IMR-90 (cell line): ENCODE measurements around the gene RHO.

Experiments used
- MAFK ChIP-seq: IDR thresholded peaks from 2 replicates; pipeline ENCODE4 v1.6.1; 2012; ENCODE audit warnings: low read depth, low read length, improper control_type of control experiment
- MXI1 ChIP-seq: IDR thresholded peaks from 2 replicates; pipeline ENCODE4 v1.6.1; 2012; ENCODE audit warnings: low read depth, mild to moderate bottlenecking, low read length, moderate library complexity, borderline replicate concordance
- POLR2A ChIP-seq: IDR thresholded peaks from 2 replicates; pipeline ENCODE4 v1.6.1; 2012; ENCODE audit warnings: mild to moderate bottlenecking, low read depth, low read length
- TF ChIP-seq, protein P1 (sequence below): conservative IDR thresholded peaks from 2 replicates; pipeline ENCODE4 v1.5.1; 2012; ENCODE audit warnings: mild to moderate bottlenecking, low read depth, low read length, improper control_type of control experiment

GRCh38 chr3:129512595-129512994 lies 15.8 kb upstream of the RHO start:
- TF ChIP-seq, protein P1, sequence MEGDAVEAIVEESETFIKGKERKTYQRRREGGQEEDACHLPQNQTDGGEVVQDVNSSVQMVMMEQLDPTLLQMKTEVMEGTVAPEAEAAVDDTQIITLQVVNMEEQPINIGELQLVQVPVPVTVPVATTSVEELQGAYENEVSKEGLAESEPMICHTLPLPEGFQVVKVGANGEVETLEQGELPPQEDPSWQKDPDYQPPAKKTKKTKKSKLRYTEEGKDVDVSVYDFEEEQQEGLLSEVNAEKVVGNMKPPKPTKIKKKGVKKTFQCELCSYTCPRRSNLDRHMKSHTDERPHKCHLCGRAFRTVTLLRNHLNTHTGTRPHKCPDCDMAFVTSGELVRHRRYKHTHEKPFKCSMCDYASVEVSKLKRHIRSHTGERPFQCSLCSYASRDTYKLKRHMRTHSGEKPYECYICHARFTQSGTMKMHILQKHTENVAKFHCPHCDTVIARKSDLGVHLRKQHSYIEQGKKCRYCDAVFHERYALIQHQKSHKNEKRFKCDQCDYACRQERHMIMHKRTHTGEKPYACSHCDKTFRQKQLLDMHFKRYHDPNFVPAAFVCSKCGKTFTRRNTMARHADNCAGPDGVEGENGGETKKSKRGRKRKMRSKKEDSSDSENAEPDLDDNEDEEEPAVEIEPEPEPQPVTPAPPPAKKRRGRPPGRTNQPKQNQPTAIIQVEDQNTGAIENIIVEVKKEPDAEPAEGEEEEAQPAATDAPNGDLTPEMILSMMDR = no peak
- no peak for TF ChIP-seq POLR2A
- TF ChIP-seq MAFK = no peak
- no peak for TF ChIP-seq MXI1
